IMR-90 (cell line): ENCODE measurements around the gene CDH23. TPM values are rescaled to one million over a fixed set of nuclear protein-coding genes. Genes with fewer than 3 reads are reported as not detected.

Source experiments
- ATAC-seq: fragments of 200-7000 bp; cut with Tn5 transposase; 2 replicates; pipeline ENCODE4 v1.9.1; 2020; ENCODE audit warnings: low read depth, mild to moderate bottlenecking, moderate library complexity
- BruUV-seq: library from RNA; stranded (reverse); fragments of 400-500 nt; replicated peaks from 2 replicates; lab custom pipeline; 2021; lab: Mats Ljungman, UMichigan
- CTCF ChIA-PET: fragments of 300-600 bp; formaldehyde crosslinking; extraction: SDS; loops from one replicate; lab custom pipeline; 2021; ENCODE audit warnings: antibody characterized with exemption; lab: Yijun Ruan, JAX
- POLR2A ChIA-PET: fragments of 300-600 bp; sonication (Branson Sonifier 250); formaldehyde crosslinking; loops from one replicate; lab custom pipeline; 2022; ENCODE audit warnings: antibody characterized with exemption; ENCODE audit not compliant: unreplicated experiment; lab: Charles Lee
- DNase-seq: peaks from one replicate; pipeline ENCODE4 v3.0.0; 2013
- H2AFZ ChIP-seq: replicated peaks from 2 replicates; pipeline ENCODE3; 2013; ENCODE audit warnings: low read length, mild to moderate bottlenecking; ENCODE audit not compliant: poor library complexity
- H2AK5ac ChIP-seq: 2 replicates; pipeline ENCODE4 v1.6.1; 2013; ENCODE audit warnings: low read depth, low read length, inconsistent platforms
- H2AK9ac ChIP-seq: replicated peaks from 2 replicates; pipeline ENCODE3; 2013; ENCODE audit warnings: mild to moderate bottlenecking, low read depth, low read length, moderate library complexity; ENCODE audit not compliant: poor library complexity
- H2BK120ac ChIP-seq: 2 replicates; pipeline ENCODE4 v1.6.1; 2013; ENCODE audit warnings: low read depth, low read length, inconsistent platforms
- H2BK15ac ChIP-seq: 3 replicates; pipeline ENCODE4 v1.6.1; 2013; ENCODE audit warnings: low read depth, low read length, inconsistent platforms
- H2BK20ac ChIP-seq: 2 replicates; pipeline ENCODE4 v1.6.1; 2013; ENCODE audit warnings: low read depth, mild to moderate bottlenecking, inconsistent platforms, low read length, moderate library complexity
- H2BK5ac ChIP-seq: 2 replicates; pipeline ENCODE4 v1.6.1; 2013; ENCODE audit warnings: mild to moderate bottlenecking, low read depth, low read length, inconsistent platforms; ENCODE audit not compliant: poor library complexity, severe bottlenecking
- H3K14ac ChIP-seq: replicated peaks from 2 replicates; pipeline ENCODE4 v1.6.1; 2013; ENCODE audit warnings: low read depth, low read length, inconsistent platforms
- H3K18ac ChIP-seq: 2 replicates; pipeline ENCODE4 v1.6.1; 2013; ENCODE audit warnings: low read depth, low read length, control low read depth
- H3K23ac ChIP-seq: 2 replicates; pipeline ENCODE4 v1.6.1; 2013; ENCODE audit warnings: low read depth, low read length, inconsistent platforms
- H3K27ac ChIP-seq: 2 replicates; pipeline ENCODE4 v1.5.1; 2013; ENCODE audit warnings: mild to moderate bottlenecking, control low read depth, low read length; ENCODE audit not compliant: insufficient read depth
- H3K27me3 ChIP-seq: 2 replicates; pipeline ENCODE4 v1.6.1; 2013; ENCODE audit warnings: low read length; ENCODE audit not compliant: control insufficient read depth, insufficient read depth
- H3K36me3 ChIP-seq: 2 replicates; pipeline ENCODE4 v1.6.1; 2013; ENCODE audit warnings: low read length, mixed read lengths; ENCODE audit not compliant: control insufficient read depth, insufficient read depth
- H3K4ac ChIP-seq: 2 replicates; pipeline ENCODE4 v1.6.1; 2013; ENCODE audit warnings: low read depth, low read length, inconsistent platforms
- H3K4me1 ChIP-seq: 2 replicates; pipeline ENCODE4 v1.6.1; 2013; ENCODE audit warnings: low read length, mixed read lengths; ENCODE audit not compliant: control insufficient read depth, insufficient read depth
- H3K4me2 ChIP-seq: 2 replicates; pipeline ENCODE4 v1.6.1; 2013; ENCODE audit warnings: low read depth, mild to moderate bottlenecking, control low read depth, low read length, moderate library complexity
- H3K4me3 ChIP-seq: 2 replicates; pipeline ENCODE4 v1.5.1; 2013; ENCODE audit warnings: low read depth, mild to moderate bottlenecking, control low read depth, low read length, moderate library complexity; ENCODE audit not compliant: insufficient read depth
- H3K56ac ChIP-seq: 2 replicates; pipeline ENCODE4 v1.6.1; 2013; ENCODE audit warnings: low read length, inconsistent platforms; ENCODE audit not compliant: insufficient read depth; ENCODE audit errors: extremely low read depth
- H3K79me1 ChIP-seq, 2 experiments: 2 replicates each; pipeline ENCODE4 v1.6.1; 2013; ENCODE audit warnings: low read length in 2 of 2, inconsistent platforms in 1 of 2, low read depth in 1 of 2
- H3K9ac ChIP-seq: 2 replicates; pipeline ENCODE4 v1.6.1; 2013; ENCODE audit warnings: low read depth, low read length, control low read depth
- H3K9me1 ChIP-seq: 2 replicates; pipeline ENCODE4 v1.6.1; 2013; ENCODE audit warnings: low read length, inconsistent platforms; ENCODE audit not compliant: insufficient read depth
- H3K9me3 ChIP-seq: 2 replicates; pipeline ENCODE4 v1.6.1; 2013; ENCODE audit warnings: low read length; ENCODE audit not compliant: control insufficient read depth, insufficient read depth
- H4K20me1 ChIP-seq: 2 replicates; pipeline ENCODE4 v1.6.1; 2013; ENCODE audit warnings: low read length, inconsistent platforms; ENCODE audit not compliant: insufficient read depth
- H4K5ac ChIP-seq: 2 replicates; pipeline ENCODE4 v1.6.1; 2013; ENCODE audit warnings: mild to moderate bottlenecking, low read depth, low read length, control low read depth
- H4K8ac ChIP-seq, 2 experiments: 2 replicates each; pipeline ENCODE4 v1.6.1; 2013; ENCODE audit warnings: low read depth in 2 of 2, low read length in 2 of 2, control low read depth in 1 of 2, inconsistent platforms in 1 of 2
- H4K91ac ChIP-seq: 2 replicates; pipeline ENCODE4 v1.6.1; 2013; ENCODE audit warnings: low read depth, low read length, inconsistent platforms; ENCODE audit not compliant: insufficient read depth
- BHLHE40 ChIP-seq: fragments of 150-350 bp; IDR thresholded peaks from 2 replicates; pipeline ENCODE4 v1.6.1; 2016; ENCODE audit warnings: mild to moderate bottlenecking, low read depth, low read length
- CEBPB ChIP-seq: IDR thresholded peaks from 2 replicates; pipeline ENCODE4 v1.6.1; 2012; ENCODE audit warnings: low read depth, low read length, improper control_type of control experiment
- CHD1 ChIP-seq: IDR thresholded peaks from 2 replicates; pipeline ENCODE4 v1.6.1; 2012; ENCODE audit warnings: low read depth, low read length, improper control_type of control experiment
- ELK1 ChIP-seq: fragments of 150-350 bp; IDR thresholded peaks from 2 replicates; pipeline ENCODE4 v1.6.1; 2016; ENCODE audit warnings: low read depth, mild to moderate bottlenecking, low read length, moderate library complexity, borderline replicate concordance
- FOS ChIP-seq: fragments of 150-350 bp; IDR thresholded peaks from 2 replicates; pipeline ENCODE4 v1.6.1; 2016; ENCODE audit warnings: low read depth, low read length
- MAZ ChIP-seq: IDR thresholded peaks from 2 replicates; pipeline ENCODE4 v1.6.1; 2012; ENCODE audit warnings: low read depth, mild to moderate bottlenecking, low read length, improper control_type of control experiment, moderate library complexity, borderline replicate concordance
- MXI1 ChIP-seq: IDR thresholded peaks from 2 replicates; pipeline ENCODE4 v1.6.1; 2012; ENCODE audit warnings: low read depth, mild to moderate bottlenecking, low read length, moderate library complexity, borderline replicate concordance
- NFE2L2 ChIP-seq: fragments of 150-350 bp; IDR thresholded peaks from 2 replicates; pipeline ENCODE4 v1.6.1; 2016; ENCODE audit warnings: low read depth, mild to moderate bottlenecking, low read length
- POLR2A ChIP-seq: IDR thresholded peaks from 2 replicates; pipeline ENCODE4 v1.6.1; 2012; ENCODE audit warnings: mild to moderate bottlenecking, low read depth, low read length
- RAD21 ChIP-seq: IDR thresholded peaks from 2 replicates; pipeline ENCODE4 v1.6.1; 2012; ENCODE audit warnings: low read length, improper control_type of control experiment
- SMC3 ChIP-seq: fragments of 150-350 bp; IDR thresholded peaks from 2 replicates; pipeline ENCODE4 v1.6.1; 2016; ENCODE audit warnings: low read depth, mild to moderate bottlenecking, antibody characterized with exemption, low read length, moderate library complexity
- WGBS, 2 experiments: methylation state at CpG; one replicate each; pipeline versions ENCODE4 v1.1.5 to v1.1.7; 2013; ENCODE audit warnings: missing lambda C conversion rate in 2 of 2; ENCODE audit not compliant: insufficient read length in 1 of 2; ENCODE audit errors: extremely low coverage in 2 of 2; 5-methylcytosine and 5-hydroxymethylcytosine counted together
- dilution Hi-C: fragments of 300-500 bp; cut with HindIII; formaldehyde crosslinking; loops from one replicate; pipeline ENCODE4 v1.14.3; 2018; ENCODE audit warnings: low sequenced_read_pairs; ENCODE audit not compliant: unreplicated experiment
- in situ Hi-C: fragments of 300-500 bp; cut with MboI; formaldehyde crosslinking; loops from 3 replicates; pipeline ENCODE4 v1.14.3; 2019; ENCODE audit warnings: low sequenced_read_pairs, inconsistent platforms, mixed read lengths
- intact Hi-C: fragments of 100-400 bp; cut with micrococcal nuclease; formaldehyde crosslinking; loops from 2 replicates; pipeline ENCODE4 v1.10.0; 2022
- polyA plus RNA-seq, 3 experiments: library from polyadenylated mRNA; depleted of rRNA; stranded (reverse); fragments of >200 nt; gene quantifications; 2 replicates each; pipeline ENCODE4 v1.2.3, GENCODE V29; 2012; ENCODE audit warnings: low replicate concordance in 1 of 3
- total RNA-seq: library from RNA; depleted of rRNA; stranded (reverse); fragments of >200 nt; gene quantifications from 2 replicates; pipeline ENCODE4 v1.2.3, GENCODE V29; 2012

Gene CDH23
- total and polyA plus RNA-seq, 2 of the 4 experiments (the other 2 are of a cell fraction) = under 0.01 to 0.03 TPM

- TF ChIP-seq CEBPB = no peak
Observed at GRCh38 chr10:71774916-71775702, 378.4 kb downstream of the CDH23 start (continued).

GRCh38 chr10:71776481-71776925, 379.8 kb downstream of the CDH23 start:
- ChIA-PET POLR2A (no interaction called here), CTCF (no interaction called here)
- peaks cover 0 to 5% of the 10 kb centered on the region in 2 experiments; a peak in 1 of 4 replicates for H3K79me1 ChIP-seq
- no peak overlapping the region for H3K4me2 ChIP-seq
- H3K4ac ChIP-seq = no peak overlapping the region
- H4K5ac ChIP-seq = no peak overlapping the region
- no peaks in the 10 kb centered on the region for H3K9me3 ChIP-seq
- intact Hi-C loops = no loop called here
- H2AFZ ChIP-seq = no peak overlapping the region
- no peak overlapping the region for H4K91ac ChIP-seq
- no peak overlapping the region for H3K9ac ChIP-seq
- no peaks in the 10 kb centered on the region for H4K20me1 ChIP-seq
- H3K56ac ChIP-seq = no peak overlapping the region
- DNase-seq (no peak), ATAC-seq (no peak)
- no peak overlapping the region for H3K18ac ChIP-seq
- no peak overlapping the region for H2AK9ac ChIP-seq
- peaks cover 15% of the 10 kb centered on the region for H3K9me1 ChIP-seq
- no peak overlapping the region for H3K4me3 ChIP-seq
- H3K27me3 ChIP-seq = peaks cover 29% of the 10 kb centered on the region
- BruUV-seq = no TSS peak
- H3K36me3 ChIP-seq = no peaks in the 10 kb centered on the region
- H3K27ac ChIP-seq = no peak overlapping the region
- H2BK120ac ChIP-seq = no peak overlapping the region
- H4K8ac ChIP-seq = no peak overlapping the region
- peaks cover 20% of the 10 kb centered on the region for H3K4me1 ChIP-seq
- H3K23ac ChIP-seq = no peak overlapping the region
- no peak overlapping the region for H2AK5ac ChIP-seq
- WGBS, 2 experiments = no CpG with 5 or more reads among the region's 2 CpGs
- dilution Hi-C loops = no loop called here
- TF ChIP-seq SMC3 (no peak), CEBPB (no peak), BHLHE40 (no peak), MXI1 (no peak), MAZ (no peak), RAD21 (no peak), ELK1 (no peak), FOS (no peak), CHD1 (no peak), POLR2A (no peak), NFE2L2 (no peak)
- H2BK15ac ChIP-seq = no peak overlapping the region
- H2BK20ac ChIP-seq = no peak overlapping the region
- no peak overlapping the region for H2BK5ac ChIP-seq
- H3K14ac ChIP-seq = no peak overlapping the region
- in situ Hi-C loops = no loop called here
